ENCODE data around the gene GGA3.
"Not testable (repeated sequence)": the region's sequence is repeated elsewhere in the genome, so short reads cannot be mapped to it uniquely, and the experiment has no call there.

GRCh38 chr17:75255954-75256698 lies 5.3 kb downstream of the GGA3 start:
- TF ChIP-seq POLR2A, CTCF (IDR thresholded peaks at IDR 0.05): not testable (repeated sequence)
